ENCODE data around the gene ACTL6B.
"Not testable (repeated sequence)": the region's sequence is repeated elsewhere in the genome, so short reads cannot be mapped to it uniquely, and the experiment has no call there.

Gene ACTL6B

GRCh38 chr7:100671353-100672327 is 15.4 kb upstream of the ACTL6B start:
- no peak for DNase-seq (ENCODE audit: low read depth)

GRCh38 chr7:100670074-100670473 is 13.8 kb upstream of the ACTL6B start:
- no peak for DNase-seq (ENCODE audit: low read depth)

DNA sequence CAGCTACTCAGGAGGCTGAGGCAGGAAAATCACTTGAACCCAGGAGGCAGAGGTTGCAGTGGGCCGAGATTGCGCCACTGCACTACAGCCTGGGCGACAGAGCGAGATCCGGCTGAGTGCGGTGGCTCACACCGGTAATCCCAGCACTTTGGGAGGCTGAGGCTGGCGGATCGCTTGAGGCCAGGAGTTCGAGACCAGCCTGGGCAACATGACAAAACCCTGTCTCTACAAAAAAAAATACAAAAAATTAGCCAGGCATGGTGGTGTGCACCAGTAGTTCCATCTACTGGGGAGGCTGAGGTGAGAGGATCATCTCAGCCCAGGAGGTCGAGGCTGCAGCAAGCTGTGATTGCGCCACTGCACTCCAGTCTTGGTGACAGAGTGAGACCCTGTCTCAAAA is 12.9 kb upstream of the ACTL6B start:
- DNase-seq (ENCODE audit: low read depth), result not testable (repeated sequence)

DNA sequence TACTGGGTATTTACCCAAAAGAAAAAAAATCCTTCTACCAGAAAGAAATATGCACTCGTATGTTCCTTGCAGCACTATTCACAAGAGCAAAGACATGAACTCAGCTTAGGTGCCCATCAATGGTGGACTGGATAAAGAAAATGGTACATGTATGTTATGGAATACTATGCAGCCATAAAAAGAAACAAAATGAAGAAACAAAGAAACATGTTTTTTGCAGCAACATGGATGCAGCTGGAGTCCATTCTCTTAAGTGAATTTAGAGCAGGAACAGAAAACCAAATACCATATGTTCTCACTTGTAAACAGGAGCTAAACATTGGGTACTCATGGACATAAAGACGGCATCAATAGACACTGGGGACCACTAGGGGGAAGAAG is 11.8 kb upstream of the ACTL6B start:
- DNase-seq (ENCODE audit: low read depth), result no peak

DNA sequence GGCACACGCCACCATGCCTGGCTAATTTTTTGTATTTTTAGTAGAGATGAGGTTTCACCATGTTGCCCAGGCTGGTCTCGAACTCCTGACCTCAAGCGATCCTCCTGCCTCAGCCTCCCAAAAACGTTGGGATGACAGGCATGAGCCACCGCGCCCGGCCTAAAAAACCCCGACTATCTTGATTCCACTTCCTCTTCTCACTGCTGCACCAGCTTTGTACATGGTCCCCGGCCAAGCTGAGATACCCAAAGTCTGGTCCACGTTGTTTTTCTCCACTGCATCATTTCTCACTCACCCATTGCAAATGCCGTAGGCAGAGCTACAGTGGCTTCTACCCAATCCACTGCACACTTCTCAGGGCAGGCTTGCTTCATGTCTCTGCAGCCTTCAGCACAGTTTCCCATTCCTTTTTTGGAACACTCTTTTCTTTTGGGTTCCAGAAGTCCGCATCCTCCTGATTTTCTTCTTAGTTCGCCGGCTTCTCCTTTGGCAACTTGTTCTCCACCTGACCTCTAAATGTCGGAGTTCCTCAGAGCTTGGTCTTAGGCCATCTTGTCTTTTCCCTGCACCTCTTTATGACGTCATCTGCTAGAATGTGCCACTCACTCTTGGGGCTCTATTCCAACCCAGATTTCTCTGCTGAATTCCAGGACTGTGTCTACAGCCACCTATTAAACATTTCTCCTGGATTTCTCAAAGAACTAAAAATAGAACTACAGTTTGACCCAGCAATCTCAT is 11.3 kb upstream of the ACTL6B start:
- DNase-seq (ENCODE audit: low read depth), result no peak

DNA sequence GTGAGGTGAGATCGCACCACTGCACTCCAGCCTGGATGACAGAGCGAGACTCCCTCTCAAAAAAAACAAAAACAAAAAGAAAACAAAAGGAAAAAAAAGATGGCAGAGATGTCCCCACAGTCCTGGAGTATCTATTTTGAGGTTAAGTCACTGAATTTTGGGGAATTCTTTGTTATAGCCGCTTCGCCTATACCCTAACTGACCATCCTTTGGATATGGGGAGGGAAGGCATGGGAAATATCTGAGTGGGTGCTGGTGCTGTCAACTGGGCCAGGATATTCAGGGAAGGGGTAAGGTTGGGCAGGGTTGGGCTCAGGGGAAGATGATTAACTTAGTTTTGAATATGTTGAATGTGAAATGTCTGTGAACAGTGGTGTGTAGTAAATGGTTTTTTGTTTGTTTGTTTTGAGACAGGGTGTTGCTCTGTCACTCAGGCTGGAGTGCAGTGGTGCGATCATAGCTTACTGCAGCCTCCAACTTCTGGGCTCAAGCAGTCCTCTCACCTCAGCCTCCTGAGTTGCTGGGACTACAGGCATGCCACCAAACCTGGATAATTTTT is 9.0 kb upstream of the ACTL6B start:
- no peak for DNase-seq (ENCODE audit: low read depth)

DNA sequence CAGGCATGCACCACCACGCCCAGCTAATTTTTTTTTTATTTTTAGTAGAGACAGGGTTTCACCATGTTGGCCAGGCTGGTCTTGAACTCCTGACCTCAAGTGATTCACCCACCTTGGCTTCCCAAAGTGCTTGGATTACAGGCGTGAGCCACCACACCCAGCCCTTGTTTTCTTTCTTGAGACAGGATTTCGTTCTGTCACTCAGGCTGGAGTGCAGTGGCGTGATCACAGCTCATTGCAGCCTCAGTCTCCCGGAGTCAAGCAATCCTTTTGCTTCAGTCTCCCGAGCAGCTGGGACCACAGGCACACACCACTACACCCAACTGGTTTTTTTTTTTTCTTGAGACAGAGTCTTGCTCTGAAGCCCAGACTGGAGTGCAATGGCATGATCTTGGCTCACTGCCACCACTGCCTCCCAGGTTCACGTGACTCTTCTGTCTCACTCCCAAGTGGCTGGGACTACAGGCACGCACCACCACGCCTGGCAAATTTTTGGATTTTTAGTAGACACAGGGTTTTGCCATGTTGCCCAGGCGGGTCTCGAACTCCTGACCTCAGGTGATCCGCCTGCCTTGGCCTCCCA is 6.0 kb upstream of the ACTL6B start:
- not testable (repeated sequence) for DNase-seq (ENCODE audit: low read depth)

DNA sequence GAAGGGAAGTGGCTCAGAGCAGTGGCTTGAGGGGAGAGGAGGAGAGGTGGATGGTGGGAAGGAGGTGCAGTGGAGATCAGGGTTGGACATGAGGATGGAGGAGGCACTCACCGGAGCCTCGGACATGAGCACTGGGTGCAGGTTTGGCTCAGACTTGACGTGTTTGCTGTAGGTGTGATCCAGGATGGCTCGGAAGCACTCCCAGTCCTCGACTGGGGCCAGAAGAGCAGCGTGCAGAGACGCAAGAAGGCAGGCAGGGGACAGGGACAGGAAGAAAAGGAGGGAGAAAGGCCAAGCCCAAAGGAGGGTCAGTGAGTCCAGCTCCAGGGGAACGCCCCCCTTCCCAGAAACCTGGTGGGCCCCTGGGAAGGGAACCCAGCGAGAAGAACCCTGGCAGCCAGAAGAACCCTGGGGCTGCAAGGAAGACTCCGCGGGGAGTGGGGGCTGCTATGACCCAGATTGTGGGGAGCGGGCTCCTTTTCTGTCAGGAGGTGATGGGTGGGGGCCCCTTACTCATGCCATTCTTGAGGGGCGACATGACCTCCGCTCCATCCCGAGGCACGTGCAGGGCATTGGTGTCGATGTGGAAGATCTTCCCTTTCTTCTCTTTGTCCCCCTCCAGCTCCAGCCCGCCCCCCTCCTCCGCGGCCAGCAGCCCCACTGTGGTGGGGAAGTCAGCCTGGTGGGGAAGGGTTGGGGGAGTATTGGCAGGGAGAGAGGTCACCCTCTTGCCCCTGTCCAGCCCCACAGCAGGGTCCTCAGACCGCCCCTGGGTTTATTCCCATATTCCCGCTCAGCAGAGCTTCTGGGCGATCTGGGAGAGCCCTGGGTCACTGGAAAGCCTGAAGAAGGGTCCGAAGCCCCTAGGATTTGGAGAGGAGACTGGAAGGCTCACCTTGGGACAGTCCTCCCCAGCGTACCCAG is 1.1 kb downstream of the ACTL6B start:
- no peak for DNase-seq (ENCODE audit: low read depth)

DNA sequence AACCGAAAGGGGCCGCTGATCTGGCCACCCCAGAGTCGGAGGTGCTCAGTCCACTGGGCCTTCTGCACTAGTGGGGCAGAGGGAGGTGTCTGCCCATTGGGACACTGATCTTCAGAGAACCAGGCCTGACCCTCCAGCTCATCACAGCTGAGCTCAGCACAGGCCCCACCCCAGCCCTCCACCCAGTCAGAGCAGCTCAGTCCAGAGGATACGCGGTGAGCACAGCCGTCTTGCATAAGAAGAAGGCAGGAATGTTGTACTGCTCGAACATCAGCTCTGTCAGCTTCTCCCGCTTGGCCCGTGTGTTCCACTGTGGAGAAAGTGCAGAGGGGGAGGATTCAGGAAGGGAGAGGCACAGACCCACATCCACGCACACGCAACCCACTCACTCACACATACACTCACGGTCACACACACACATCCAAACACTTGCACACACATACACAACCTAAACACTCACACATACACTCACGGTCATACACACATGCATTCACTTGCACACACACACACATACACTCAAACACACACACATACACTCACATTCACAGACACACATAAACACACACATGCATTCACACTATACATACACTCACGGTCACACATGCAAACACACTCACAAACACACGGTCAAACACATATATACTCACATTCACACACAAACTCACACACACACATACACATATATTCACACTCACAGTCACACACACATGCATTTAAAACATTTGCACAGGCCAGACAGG is 6.3 kb downstream of the ACTL6B start:
- no peak for DNase-seq (ENCODE audit: low read depth)

DNA sequence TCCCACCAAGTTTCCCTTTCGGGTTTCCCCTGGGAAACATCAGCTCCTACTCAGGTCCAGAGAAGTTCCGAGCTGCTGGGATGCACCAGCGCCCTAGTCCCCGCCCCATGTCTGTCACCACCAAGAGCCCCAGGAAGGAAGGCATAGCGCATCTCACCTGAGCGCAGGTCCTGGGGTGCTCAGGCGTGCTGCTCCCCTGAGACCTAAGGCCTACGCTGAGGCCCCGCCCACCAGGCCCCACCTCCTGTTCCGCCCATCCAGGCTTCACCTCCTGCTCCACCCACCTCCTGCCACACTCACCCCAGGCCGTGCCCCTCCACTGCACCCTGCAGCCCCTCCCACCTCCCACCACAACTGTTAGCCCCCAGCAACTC is 13.7 kb downstream of the ACTL6B start:
- no peak for DNase-seq (ENCODE audit: low read depth)

DNA sequence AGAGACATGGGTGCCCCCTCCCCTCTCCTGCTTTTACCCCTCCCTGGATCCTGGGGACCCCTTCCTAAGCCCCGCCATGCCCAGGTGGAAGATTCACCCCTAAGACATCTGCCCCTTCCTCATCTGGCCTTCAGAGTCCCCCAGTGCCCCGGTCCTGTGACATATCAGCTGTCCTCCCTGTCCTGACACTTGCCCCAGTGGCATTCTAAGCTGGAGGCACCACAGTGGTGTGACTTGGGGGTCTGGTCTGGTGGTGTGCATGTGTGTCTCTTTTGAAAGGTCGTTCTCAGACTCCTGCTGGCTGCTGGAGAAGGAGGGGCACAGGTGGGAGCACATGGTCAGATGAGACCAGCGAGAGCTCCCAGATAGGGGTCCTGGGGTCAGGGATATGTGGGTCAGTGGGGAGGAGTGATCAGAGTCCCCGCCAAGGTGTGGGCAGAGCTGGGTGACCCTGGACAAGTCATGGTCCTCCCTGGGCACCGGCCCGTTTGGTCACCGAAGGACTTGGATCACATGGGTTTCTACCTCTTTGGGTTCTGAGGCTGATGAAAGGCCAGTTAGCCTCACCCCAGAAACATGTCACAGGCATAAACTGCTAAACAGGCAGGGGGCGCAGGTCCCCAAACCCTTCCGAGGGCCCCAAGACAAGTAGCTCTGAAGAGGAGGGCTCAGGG is 14.3 kb downstream of the ACTL6B start:
- DNase-seq (ENCODE audit: low read depth), result no peak

GRCh38 chr7:100641463-100641859 is 14.8 kb downstream of the ACTL6B start, which contains the start of gene TFR2:
TSS of gene TFR2 (minus strand) at chr7:100641552. CDS start at chr7:100641509, 43 bp downstream.
- DNase-seq (ENCODE audit: low read depth), result no peak

GRCh38 chr7:100640517-100641440 is 15.5 kb downstream of the ACTL6B start:
- DNase-seq (ENCODE audit: low read depth), result no peak

DNA sequence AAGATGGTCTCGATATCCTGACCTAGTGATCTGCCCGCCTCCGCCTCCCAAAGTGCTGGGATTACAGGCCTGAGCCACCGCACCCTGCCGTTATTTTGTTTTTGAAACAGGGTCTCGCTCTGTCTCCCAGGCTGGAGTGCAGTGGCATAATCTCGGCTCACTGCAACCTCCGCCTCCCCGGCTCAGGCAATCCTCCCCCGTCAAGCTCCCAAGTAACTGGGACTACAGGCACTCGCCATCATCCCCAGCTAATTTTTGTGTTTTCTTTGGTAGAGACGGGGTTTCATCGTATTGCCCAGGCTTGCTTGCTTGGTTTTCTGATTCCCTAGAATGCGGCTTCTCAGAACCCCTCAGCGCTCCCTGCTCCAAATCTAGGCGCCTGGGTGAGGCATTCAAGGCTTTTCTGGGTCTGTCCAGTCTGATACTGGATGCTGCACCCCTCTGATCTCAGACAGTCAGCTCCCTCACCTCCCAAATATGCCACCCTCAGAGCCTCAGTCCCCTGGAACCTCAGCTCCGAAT is 16.2 kb downstream of the ACTL6B start:
- DNase-seq (ENCODE audit: low read depth), result no peak

DNA sequence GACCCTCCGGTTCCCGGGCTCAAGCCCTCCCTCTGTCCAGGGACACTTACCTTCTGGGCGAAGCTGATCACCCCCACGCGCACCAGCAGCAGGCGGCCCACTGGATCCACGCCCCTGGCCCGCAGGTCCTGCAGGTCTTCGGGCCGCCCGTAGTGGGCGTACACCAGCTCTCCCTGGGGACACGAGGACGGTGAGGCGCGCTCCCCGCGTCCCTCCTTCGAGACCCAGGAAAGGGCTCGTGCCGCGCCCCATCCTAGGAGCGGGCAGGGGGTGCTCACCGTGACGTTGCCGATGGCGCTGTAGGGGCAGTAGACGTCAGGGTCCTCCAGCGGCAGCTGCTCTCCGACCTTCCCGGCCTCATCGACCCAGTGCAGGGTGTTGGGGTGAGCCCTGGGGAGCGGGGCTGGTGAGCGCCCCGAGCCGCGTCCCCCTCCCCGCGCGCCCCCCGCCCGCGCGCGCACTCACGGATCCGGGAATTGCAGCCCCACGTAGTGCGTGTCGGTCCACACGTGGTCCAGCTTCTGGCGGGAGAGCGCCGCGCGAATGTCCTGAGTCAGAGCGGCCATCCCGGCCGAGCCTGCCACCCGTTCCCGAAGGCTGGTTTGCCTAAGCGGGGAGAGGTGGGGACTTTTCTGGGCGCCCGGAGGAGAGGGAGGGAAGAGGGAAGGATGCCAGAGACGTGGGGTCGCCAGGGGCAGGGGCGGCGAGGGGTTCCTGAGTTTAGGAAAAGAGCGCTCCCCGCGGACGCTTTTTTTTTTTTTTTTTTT is 23.1 kb downstream of the ACTL6B start:
- DNase-seq (ENCODE audit: low read depth), result peak; percentile 36

DNA sequence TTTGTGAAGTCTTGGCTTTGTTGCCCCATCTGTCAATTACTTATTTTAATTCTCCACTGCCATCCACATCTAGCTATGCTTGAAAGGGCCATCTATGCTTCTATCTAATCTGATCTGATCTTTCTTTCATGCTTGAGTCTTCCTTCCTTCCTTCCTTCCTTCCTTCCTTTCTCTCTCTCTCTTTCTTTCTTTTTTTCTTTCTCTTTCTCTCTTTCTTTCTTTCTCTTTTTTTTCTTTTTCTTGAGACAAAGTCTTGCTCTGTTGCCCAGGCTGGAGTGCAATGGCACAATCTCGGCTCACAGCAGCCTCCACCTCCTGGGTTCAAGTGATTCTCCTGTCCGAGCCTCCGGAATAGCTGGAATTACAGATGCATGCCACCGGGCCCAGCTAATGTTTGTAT is 26.2 kb downstream of the ACTL6B start:
- no peak for DNase-seq (ENCODE audit: low read depth)

DNA sequence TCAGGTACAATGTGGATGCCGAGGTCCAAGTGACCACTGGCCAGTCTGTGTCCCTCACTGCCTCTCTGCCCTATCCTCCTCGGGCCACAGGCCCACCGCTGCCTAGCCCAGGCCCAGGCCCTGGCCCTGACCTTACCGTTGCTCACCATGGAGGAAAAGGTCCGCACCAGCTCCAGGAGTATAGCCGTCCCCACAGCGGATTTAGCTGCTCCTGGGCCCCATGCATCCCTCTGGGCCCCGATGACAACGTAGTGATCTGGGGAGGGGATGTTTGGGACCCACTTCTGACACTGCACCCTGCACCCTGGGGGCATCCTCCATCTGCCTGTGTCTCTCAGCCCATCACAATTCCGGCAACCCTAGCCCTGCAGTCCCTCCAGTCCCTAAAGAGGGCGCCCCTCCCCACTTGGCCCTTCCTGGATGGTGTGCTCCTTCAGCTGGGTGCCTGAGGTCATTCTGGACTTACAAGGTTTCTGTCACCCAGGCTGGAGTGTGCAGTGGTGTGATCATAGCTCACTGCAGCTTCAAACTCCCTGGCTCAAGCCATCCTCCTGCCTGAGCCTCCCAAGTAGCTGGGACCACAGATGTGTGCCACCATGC is 27.0 kb downstream of the ACTL6B start:
- DNase-seq (ENCODE audit: low read depth), result no peak

- DNase-seq (ENCODE audit: low read depth), result no peak
These were observed 29.1 kb downstream of the ACTL6B start for GRCh38 chr7:100627238-100627549.

All from stimulated activated CD8-positive, alpha-beta memory T cell treated with anti-CD3 and anti-CD28 coated beads, Interleukin-12 subunit alpha, Interleukin-12 subunit beta, amount 100 ng/mL, for 4 hours (primary cell).